ENCODE data around the gene DNAJC4. TPM values are rescaled to one million over a fixed set of nuclear protein-coding genes. Genes with fewer than 3 reads are reported as not detected.
A peak's percentile ranks its signal among the peaks of the same experiment; 100 is the strongest.

Gene DNAJC4
- total and polyA plus RNA-seq, 9 of the 15 experiments (the other 6 are each of a cell fraction or from before 2014, with no cell fraction given): 4.0 to 32.6 (median 19.9) TPM

DNA sequence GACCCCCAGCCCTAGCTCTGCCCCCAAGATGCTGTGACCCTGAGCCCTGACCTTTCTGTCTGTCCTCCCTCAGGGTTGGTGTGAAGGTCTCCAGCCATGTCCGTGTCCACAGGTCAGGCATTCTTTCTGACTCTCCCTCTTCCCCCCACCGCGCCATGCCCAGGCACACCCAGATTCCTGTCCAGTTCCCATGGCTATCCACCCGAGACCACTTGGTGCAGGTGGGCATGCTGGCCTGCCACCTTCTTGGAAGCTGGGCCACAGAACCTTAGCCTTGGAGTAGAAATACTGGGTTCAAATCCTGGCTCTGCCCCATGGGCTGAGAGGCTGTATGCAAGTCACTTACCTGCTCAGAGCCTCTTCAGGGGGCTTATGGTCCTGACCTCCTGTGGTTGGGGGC, 18.7 kb downstream of the DNAJC4 start:
- H3K4me3 ChIP-seq: no peak overlapping the region
- H3K4me2 ChIP-seq (ENCODE audit: insufficient read depth, low read length): no peak overlapping the region
- H3K9ac ChIP-seq (ENCODE audit: insufficient read depth in 1 of 2, low read depth in 2 of 2, low read length in 2 of 2): peak overlapping the region in 1 of 2 experiments; percentile 95; a peak in 2 of 4 replicates
- peaks cover 48% of the 10 kb centered on the region for H3K79me2 ChIP-seq (ENCODE audit: control insufficient read depth, insufficient read depth, low read length)
- ChIA-PET POLR2A (interaction anchor here (0.5 to 7.8 kb wide), 6 partner anchors 10 to 613 kb away, joined by 3 to 58 read pairs (median 4); no protein-coding TSS in a partner anchor), CTCF (ENCODE audit: low intra/inter-chr PET ratio) (no interaction called here)
- no peak for ATAC-seq
- WGBS (ENCODE audit: insufficient coverage, low coverage, missing lambda C conversion rate): 83% methylated on average over 4 of the region's 4 CpGs
- DNase-seq (ENCODE audit: extremely low read depth in 1 of 4, low spot score in 3 of 4): no peak
- H3K9me1 ChIP-seq (ENCODE audit: control insufficient read depth, insufficient read depth, low read length): no peaks in the 10 kb centered on the region
- no peaks in the 10 kb centered on the region for H3K27me3 ChIP-seq (ENCODE audit: control insufficient read depth in 2 of 2, insufficient read depth in 2 of 2, low read length in 2 of 2)
- peaks cover 31 to 89% of the 10 kb centered on the region in 2 experiments for H3K4me1 ChIP-seq (replicated peaks in 1 of 2; ENCODE audit: control insufficient read depth in 2 of 2, insufficient read depth in 2 of 2, low read length in 2 of 2)
- FAIRE-seq: no peak
- in situ Hi-C loops (cut with MboI) (no loop called here), intact Hi-C loops (cut with micrococcal nuclease) (loop anchor here (10.0 kb wide), 1 partner anchor 56 kb away; the partner anchor contains the start of genes CATSPERZ and ESRRA)
- no peak for TF ChIP-seq RUNX1 (IDR thresholded peaks at IDR 0.05; ENCODE audit: low read depth)
- no peak for TF ChIP-seq DMBX1 (CRISPR knock-in tag; IDR thresholded peaks at IDR 0.05; ENCODE audit: borderline replicate concordance)
- TF ChIP-seq ZFX (CRISPR knock-in tag; IDR thresholded peaks at IDR 0.05): 0 out of 2 replicates have a peak, but pooled peaks have one; percentile 8
- no peak for TF ChIP-seq ARNT (IDR thresholded peaks at IDR 0.05)
- TF ChIP-seq BCL6 (CRISPR knock-in tag; IDR thresholded peaks at IDR 0.05): no peak
- no peak for TF ChIP-seq POLR3G (IDR thresholded peaks at IDR 0.05; ENCODE audit: extremely low read depth, insufficient read length, insufficient replicate concordance)
- TF ChIP-seq PHF20 (IDR thresholded peaks at IDR 0.05; ENCODE audit: partially characterized antibody): no peak
- TF ChIP-seq ZBTB7A (IDR thresholded peaks at IDR 0.05; ENCODE audit: borderline replicate concordance, control insufficient read depth, low read depth, low read length): 0 out of 2 replicates have a peak, but pooled peaks have one; percentile 14
- H2AFZ ChIP-seq (ENCODE audit: low read depth, low read length): no peak overlapping the region
- H3K27ac ChIP-seq (ENCODE audit: extremely low read depth, low read depth, low read length): 0 out of 3 replicates have a peak overlapping the region, but pooled peaks have one; percentile 38
- no peaks in the 10 kb centered on the region for H3K9me3 ChIP-seq (replicated peaks; ENCODE audit: control insufficient read depth, insufficient read depth, low read depth, low read length)
- H4K20me1 ChIP-seq (replicated peaks; ENCODE audit: control insufficient read depth, insufficient read depth, low read length): peaks cover 7% of the 10 kb centered on the region
- BruUV-seq (replicated peaks): no TSS peak
- peaks cover 32% of the 10 kb centered on the region; the same call in 1 of the 3 replicates for H3K36me3 ChIP-seq (ENCODE audit: control insufficient read depth, insufficient read depth, low read length)
